ENCODE results near the gene SMTNL1. TPM values are rescaled to one million over a fixed set of nuclear protein-coding genes. Genes with fewer than 3 reads are reported as not detected.

Gene SMTNL1
- total RNA-seq, 4 donors from 2014 or later: not detected

DNA sequence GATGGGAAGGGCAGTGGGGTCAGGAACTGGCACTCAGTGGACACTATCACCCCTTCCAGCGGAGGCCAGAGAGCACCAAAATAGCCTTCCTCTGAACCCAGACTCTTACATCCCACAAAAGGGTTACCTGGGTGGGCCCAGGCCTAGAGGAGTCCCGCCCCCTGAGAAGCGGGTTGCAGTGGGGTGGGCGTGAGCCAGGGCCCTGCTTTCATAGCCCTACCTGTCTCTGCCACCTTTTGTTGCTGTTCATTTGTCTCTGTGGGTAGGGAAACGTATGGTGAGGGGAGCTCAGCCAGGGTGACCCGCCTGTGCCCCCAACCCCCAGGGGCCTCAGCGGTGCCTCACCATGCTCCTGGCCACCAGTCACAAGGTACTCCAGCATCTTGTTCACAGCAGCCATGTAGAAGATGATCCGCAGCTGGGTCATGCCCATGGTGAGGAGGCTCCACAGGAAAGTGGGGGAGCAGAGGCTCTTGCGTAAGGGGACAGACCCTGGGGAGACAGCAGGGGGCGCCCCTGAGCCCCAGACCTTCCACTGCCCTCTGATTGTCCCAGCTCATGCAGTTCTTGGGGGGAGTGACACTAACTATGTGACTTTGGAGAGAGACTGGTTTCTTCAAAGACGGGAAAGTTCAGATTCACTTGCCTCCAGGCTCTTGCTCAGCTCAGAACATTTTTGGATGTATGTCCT is 45.9 kb upstream of the SMTNL1 start:
- TF ChIP-seq, protein P1, sequence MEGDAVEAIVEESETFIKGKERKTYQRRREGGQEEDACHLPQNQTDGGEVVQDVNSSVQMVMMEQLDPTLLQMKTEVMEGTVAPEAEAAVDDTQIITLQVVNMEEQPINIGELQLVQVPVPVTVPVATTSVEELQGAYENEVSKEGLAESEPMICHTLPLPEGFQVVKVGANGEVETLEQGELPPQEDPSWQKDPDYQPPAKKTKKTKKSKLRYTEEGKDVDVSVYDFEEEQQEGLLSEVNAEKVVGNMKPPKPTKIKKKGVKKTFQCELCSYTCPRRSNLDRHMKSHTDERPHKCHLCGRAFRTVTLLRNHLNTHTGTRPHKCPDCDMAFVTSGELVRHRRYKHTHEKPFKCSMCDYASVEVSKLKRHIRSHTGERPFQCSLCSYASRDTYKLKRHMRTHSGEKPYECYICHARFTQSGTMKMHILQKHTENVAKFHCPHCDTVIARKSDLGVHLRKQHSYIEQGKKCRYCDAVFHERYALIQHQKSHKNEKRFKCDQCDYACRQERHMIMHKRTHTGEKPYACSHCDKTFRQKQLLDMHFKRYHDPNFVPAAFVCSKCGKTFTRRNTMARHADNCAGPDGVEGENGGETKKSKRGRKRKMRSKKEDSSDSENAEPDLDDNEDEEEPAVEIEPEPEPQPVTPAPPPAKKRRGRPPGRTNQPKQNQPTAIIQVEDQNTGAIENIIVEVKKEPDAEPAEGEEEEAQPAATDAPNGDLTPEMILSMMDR (IDR thresholded peaks at IDR 0.05): peak; percentile 43 to 58 (median 51)
- TF ChIP-seq POLR2A (IDR thresholded peaks at IDR 0.05): no peak
- no peaks in the 10 kb centered on the region for H3K27me3 ChIP-seq
- H3K4me1 ChIP-seq: no peaks in the 10 kb centered on the region
- in situ Hi-C loops (cut with MboI; ENCODE audit: low pct_ligation_motif_present in 1 of 4, low pct_unique_long_range_greater_than_20kb in 1 of 4, low sequenced_read_pairs in 3 of 4): loop anchor here in 3 of 4 donors (5.0 to 25.0 kb wide), 2 partner anchors 36 to 154 kb away; partner anchors contain the start of genes P2RX3 (in 2 of the 3) and SSRP1 (in 2 of the 3)
- intact Hi-C loops (cut with DNase I; ENCODE audit: low total_unique reads): loop anchor here (2.0 kb wide), 1 partner anchor 31 kb away; no protein-coding TSS in a partner anchor
- H3K9me3 ChIP-seq: no peaks in the 10 kb centered on the region
- DNase-seq: peak; percentile 46
- 86% methylated on average over 8 of the region's 11 CpGs; no CpG with 5 or more reads in 1 of the 2 donors for WGBS, 2 donors (ENCODE audit: low coverage in 1 of 2)
- no peaks in the 10 kb centered on the region for H3K36me3 ChIP-seq
- no peak overlapping the region for H3K4me3 ChIP-seq
- no peak overlapping the region for H3K27ac ChIP-seq

DNA sequence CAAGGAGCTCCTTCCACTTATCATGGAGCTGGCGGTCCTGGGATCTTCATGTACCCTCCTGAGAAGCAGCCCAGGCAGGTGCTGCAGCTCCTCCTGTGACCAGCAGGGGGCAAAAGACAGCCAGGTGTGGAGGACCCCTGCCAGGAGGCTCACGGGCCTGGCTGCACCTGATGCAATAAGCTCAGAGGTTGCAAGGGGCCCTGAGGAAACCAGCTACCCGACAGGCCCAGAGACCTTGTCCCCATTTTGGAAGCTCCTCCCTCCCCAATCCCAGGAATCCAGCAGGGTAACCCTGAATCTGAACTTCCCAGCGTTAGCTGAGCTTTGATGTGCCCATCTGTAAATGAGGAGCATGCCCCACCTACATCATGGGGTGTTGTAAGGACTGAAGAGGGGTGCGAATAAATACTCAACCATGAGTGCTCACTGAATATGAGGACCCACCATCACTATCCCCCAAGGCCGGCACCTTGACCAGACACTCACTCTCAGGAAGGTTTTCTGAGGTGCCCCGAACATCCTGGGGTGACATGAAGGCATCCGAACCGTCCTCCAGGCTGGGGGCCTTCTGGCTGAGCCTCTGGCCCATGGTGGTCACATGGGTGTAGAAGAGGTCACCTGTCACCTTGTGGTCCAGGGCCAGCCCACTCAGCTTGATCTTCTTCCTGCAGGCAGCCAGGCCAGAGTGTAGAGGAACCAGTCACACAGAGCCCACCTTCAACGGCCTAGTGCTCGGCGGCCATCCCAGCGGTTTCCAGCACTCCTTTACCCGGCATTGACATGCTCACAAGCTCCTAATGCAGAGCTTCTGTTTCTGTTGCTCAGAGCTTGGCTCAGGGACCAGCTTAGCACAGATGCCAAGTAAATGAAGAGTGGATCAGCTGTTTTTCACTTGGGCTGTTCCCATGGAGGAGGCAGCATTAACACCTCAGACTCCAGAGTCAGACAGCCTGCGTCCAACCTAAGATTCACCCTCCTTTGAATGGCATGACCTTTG is 43.6 kb upstream of the SMTNL1 start:
- TF ChIP-seq, protein P1 (IDR thresholded peaks at IDR 0.05): peak; percentile 80 to 94 (median 89)
- no peak for TF ChIP-seq POLR2AphosphoS5 (IDR thresholded peaks at IDR 0.05)
- H3K27ac ChIP-seq: no peak overlapping the region
- DNase-seq: peak; percentile 68
- in situ Hi-C loops (cut with MboI; ENCODE audit: low pct_ligation_motif_present in 1 of 4, low pct_unique_long_range_greater_than_20kb in 1 of 4, low sequenced_read_pairs in 3 of 4) (loop anchor here in 3 of 4 donors (5.0 to 25.0 kb wide), 2 partner anchors 33 to 157 kb away; partner anchors contain the start of genes P2RX3 (in 2 of the 3) and SSRP1 (in 2 of the 3)), intact Hi-C loops (cut with DNase I; ENCODE audit: low total_unique reads) (loop anchor here (2.0 kb wide), 1 partner anchor 29 kb away; no protein-coding TSS in a partner anchor)
- H3K36me3 ChIP-seq: no peaks in the 10 kb centered on the region
- peaks cover 0 to 3% (median 1%) of the 10 kb centered on the region in 4 donors for H3K4me1 ChIP-seq
- 79 to 100% methylated on average over 1 to 13 of the region's 15 CpGs for WGBS, 2 donors (ENCODE audit: low coverage in 1 of 2)
- no peaks in the 10 kb centered on the region for H3K27me3 ChIP-seq
- H3K4me3 ChIP-seq: no peak overlapping the region
- H3K9me3 ChIP-seq: no peaks in the 10 kb centered on the region

DNA sequence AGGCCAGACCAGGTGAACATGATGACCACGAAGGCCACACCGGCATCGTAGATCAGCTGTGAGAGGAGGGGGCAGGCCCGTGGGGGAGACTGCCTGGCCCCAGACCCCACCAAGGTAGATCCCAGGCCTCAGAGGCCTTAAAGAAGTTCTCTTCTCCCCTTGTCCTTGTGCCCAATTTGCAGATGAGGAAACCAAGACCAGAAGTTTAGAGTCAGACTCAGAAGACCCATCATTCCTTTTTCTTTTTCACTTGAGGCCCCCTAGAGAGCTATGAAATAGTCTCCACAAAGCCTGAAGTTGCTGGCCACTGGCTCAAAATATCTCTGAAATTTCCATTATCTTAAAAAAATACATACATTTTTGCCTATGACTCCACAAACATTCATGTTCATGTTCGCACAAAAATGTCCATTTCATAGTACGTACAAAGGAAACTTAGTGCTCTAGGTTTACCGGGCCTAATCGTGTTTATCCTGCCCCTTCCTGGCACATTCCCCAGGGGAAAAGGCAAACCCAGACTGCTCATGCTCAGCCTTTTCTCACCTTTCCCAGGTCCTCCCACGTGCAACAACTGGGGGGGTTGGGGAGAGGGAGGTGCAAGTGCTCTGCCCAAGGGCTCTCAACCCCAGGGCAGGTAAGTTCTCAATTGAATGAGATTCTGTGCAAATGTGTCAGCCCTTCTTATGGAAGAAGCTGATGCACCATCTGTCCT is 41.1 kb upstream of the SMTNL1 start:
- whole genome bisulfite sequencing, 2 donors (ENCODE audit: low coverage in 1 of 2): 80 to 85% methylated on average over 5 to 9 of the region's 9 CpGs
- H3K27me3 ChIP-seq: no peaks in the 10 kb centered on the region
- H3K4me1 ChIP-seq: peaks cover 6 to 17% (median 13%) of the 10 kb centered on the region in 4 donors
- H3K9me3 ChIP-seq: no peaks in the 10 kb centered on the region
- no peak for DNase-seq
- intact Hi-C loops (cut with DNase I; ENCODE audit: low total_unique reads): no loop called here
- H3K4me3 ChIP-seq: no peak overlapping the region
- H3K27ac ChIP-seq: no peak overlapping the region
- TF ChIP-seq POLR2A (IDR thresholded peaks at IDR 0.05) (no peak), POLR2AphosphoS5 (IDR thresholded peaks at IDR 0.05) (no peak), EP300 (IDR thresholded peaks at IDR 0.05; ENCODE audit: low read depth) (no peak)
- TF ChIP-seq, protein P1 (IDR thresholded peaks at IDR 0.05): no peak
- in situ Hi-C loops (cut with MboI; ENCODE audit: low pct_ligation_motif_present in 1 of 4, low pct_unique_long_range_greater_than_20kb in 1 of 4, low sequenced_read_pairs in 3 of 4): loop anchor here in 2 of 4 donors (25.0 kb wide), 1 partner anchor 159 kb away; the partner anchor contains the start of genes P2RX3 (in 2 of the 2) and SSRP1 (in 2 of the 2)
- no peaks in the 10 kb centered on the region for H3K36me3 ChIP-seq
